SKM-1 treated with dmso at 0.1 percent for 144 hours (cell line): ENCODE measurements around the gene TLN1.
A peak's percentile ranks its signal among the peaks of the same experiment; 100 is the strongest.

Source experiments
- DNase-seq: peaks from one replicate; lab custom pipeline; 2025; ENCODE audit not compliant: unreplicated experiment; lab: John Stamatoyannopoulos, UW

TLN1 gene

GRCh38 chr9:35669331-35670145 is 62.5 kb downstream of the TLN1 start:
- DNase-seq, result no peak

GRCh38 chr9:35667939-35668338 is 64.1 kb downstream of the TLN1 start:
- no peak for DNase-seq

- no peak for DNase-seq
Measured at GRCh38 chr9:35666549-35666948, 65.4 kb downstream of the TLN1 start.

- no peak for DNase-seq
Measured at GRCh38 chr9:35666045-35666444, 66.0 kb downstream of the TLN1 start.

- DNase-seq, result no peak
Measured at GRCh38 chr9:35665471-35665818, 66.5 kb downstream of the TLN1 start.

GRCh38 chr9:35664531-35665470 is 67.2 kb downstream of the TLN1 start, which contains the start of gene ARHGEF39:
TSS of gene ARHGEF39 (minus strand) at chr9:35665195. CDS start at chr9:35665169, 26 bp downstream.
- peak; percentile 82 for DNase-seq

- DNase-seq, result no peak
Measured at GRCh38 chr9:35662437-35662836, 69.6 kb downstream of the TLN1 start.

GRCh38 chr9:35661756-35662350 is 70.1 kb downstream of the TLN1 start:
- DNase-seq, result no peak

- DNase-seq, result no peak
Measured at GRCh38 chr9:35660966-35661415, 71.0 kb downstream of the TLN1 start.

GRCh38 chr9:35659340-35659739 is 72.7 kb downstream of the TLN1 start:
- DNase-seq, result no peak

GRCh38 chr9:35658968-35659220 is 73.1 kb downstream of the TLN1 start:
- DNase-seq, result no peak

- peak; percentile 68 for DNase-seq
Measured at GRCh38 chr9:35658137-35658967, 73.6 kb downstream of the TLN1 start, which contains the start of gene CCDC107. TSS of gene CCDC107 (plus strand) at chr9:35658292. CDS start at chr9:35658380, 88 bp downstream.

GRCh38 chr9:35657546-35658136 is 74.4 kb downstream of the TLN1 start, which contains the start of gene RMRP:
TSS of gene RMRP (minus strand) at chr9:35658019.
- DNase-seq, result peak; percentile 97

- DNase-seq, result no peak
Measured at GRCh38 chr9:35656831-35657545, 75.0 kb downstream of the TLN1 start.

- DNase-seq, result no peak
Measured at GRCh38 chr9:35656348-35656747, 75.6 kb downstream of the TLN1 start.

GRCh38 chr9:35653611-35654010 is 78.4 kb downstream of the TLN1 start:
- DNase-seq, result no peak

GRCh38 chr9:35652829-35653209 is 79.2 kb downstream of the TLN1 start:
- no peak for DNase-seq

GRCh38 chr9:35651956-35652828 is 79.8 kb downstream of the TLN1 start:
- DNase-seq, result no peak
